Urothelium cell line (cell line): Measurements from ENCODE around the gene DDX39B.
"Not testable (repeated sequence)": the region's sequence is repeated elsewhere in the genome, so short reads cannot be mapped to it uniquely, and the experiment has no call there.

Experiments
- DNase-seq: peaks from one replicate; pipeline ENCODE4 v3.0.0; 2011; ENCODE audit warnings: low spot score, mixed read lengths
- FAIRE-seq: peaks from 2 replicates; lab custom pipeline; 2011; peaks lifted over from hg19 to GRCh38; lab: Jason Lieb, UNC

DDX39B gene

GRCh38 chr6:31541658-31542521, at the start of gene DDX39B:
Gene DDX39B (minus strand): TSS chr6:31542003. CDS start chr6:31540532, 1,471 bp downstream.
- peak; percentile 97 for DNase-seq
- FAIRE-seq = no peak

GRCh38 chr6:31590691-31591090, 48.9 kb upstream of the DDX39B start:
- not testable (repeated sequence) for FAIRE-seq, DNase-seq

- DNase-seq = no peak
- no peak for FAIRE-seq
These were observed 47.3 kb upstream of the DDX39B start for GRCh38 chr6:31588871-31589650.

- no peak for FAIRE-seq
These were observed 46.3 kb upstream of the DDX39B start for GRCh38 chr6:31587791-31588777.

GRCh38 chr6:31586599-31587281, 44.9 kb upstream of the DDX39B start:
- DNase-seq (no peak), FAIRE-seq (no peak)

More at GRCh38 chr6:31587791-31588777, 46.3 kb upstream of the DDX39B start:
- DNase-seq = no peak

- FAIRE-seq (no peak), DNase-seq (no peak)
These were observed 44.2 kb upstream of the DDX39B start, which contains the start of gene LST1 for GRCh38 chr6:31586008-31586407. Gene LST1 (plus strand): TSS chr6:31586277. CDS start chr6:31587300, 1,023 bp downstream.

- no peak for FAIRE-seq
- no peak for DNase-seq
These were observed 43.7 kb upstream of the DDX39B start for GRCh38 chr6:31585491-31585890.

- FAIRE-seq = no peak
These were observed 40.4 kb upstream of the DDX39B start, which contains the start of gene LTB for GRCh38 chr6:31582230-31582643. Gene LTB (minus strand): TSS chr6:31582424. CDS start chr6:31582417, 7 bp downstream.

GRCh38 chr6:31581434-31582229, 39.8 kb upstream of the DDX39B start:
- FAIRE-seq (no peak), DNase-seq (no peak)

More at GRCh38 chr6:31582230-31582643, 40.4 kb upstream of the DDX39B start, which contains the start of gene LTB:
- no peak for DNase-seq

- DNase-seq (peak; percentile 92), FAIRE-seq (no peak)
These were observed 39.1 kb upstream of the DDX39B start for GRCh38 chr6:31580807-31581433.

- no peak for FAIRE-seq
- no peak for DNase-seq
These were observed 38.6 kb upstream of the DDX39B start for GRCh38 chr6:31580438-31580740.

GRCh38 chr6:31579546-31580437, 38.0 kb upstream of the DDX39B start:
- FAIRE-seq (no peak), DNase-seq (no peak)

- no peak for DNase-seq
- FAIRE-seq = no peak
These were observed 37.3 kb upstream of the DDX39B start for GRCh38 chr6:31579119-31579505.

GRCh38 chr6:31578184-31579118, 36.6 kb upstream of the DDX39B start:
- FAIRE-seq = no peak

GRCh38 chr6:31577579-31577966, 35.8 kb upstream of the DDX39B start:
- no peak for FAIRE-seq

More at GRCh38 chr6:31578184-31579118, 36.6 kb upstream of the DDX39B start:
- no peak for DNase-seq

GRCh38 chr6:31576897-31577578, 35.2 kb upstream of the DDX39B start:
- DNase-seq = no peak
- FAIRE-seq = no peak

More at GRCh38 chr6:31577579-31577966, 35.8 kb upstream of the DDX39B start:
- DNase-seq = no peak
